CD14-positive monocyte (primary cell): ENCODE data around the gene PFKP. TPM values are rescaled to one million over a fixed set of nuclear protein-coding genes. Genes with fewer than 3 reads are reported as not detected.
A peak's percentile ranks its signal among the peaks of the same experiment; 100 is the strongest.

ENCODE experiments used
- DNase-seq, 3 donors: peaks; one replicate each; pipeline ENCODE4 v3.0.0-alpha.2; 2011 to 2022
- H2AFZ ChIP-seq: 2 replicates; pipeline ENCODE4 v1.6.0; 2012; ENCODE audit warnings: mild to moderate bottlenecking, low read depth, low read length, inconsistent platforms; ENCODE audit not compliant: insufficient read depth, poor library complexity, severe bottlenecking
- H3K27ac ChIP-seq, 2 donors: 1 replicate in 1 of 2; 2 replicates in 1 of 2; pipeline ENCODE4 v1.5.1; 2012 to 2013; ENCODE audit warnings: low read length in 2 of 2, control low read depth in 1 of 2, inconsistent platforms in 1 of 2, low read depth in 1 of 2, mild to moderate bottlenecking in 1 of 2
- H3K27me3 ChIP-seq, 2 donors: one replicate each; pipeline versions ENCODE4 v1.6.0 to v1.6.1; 2011 to 2013; ENCODE audit warnings: low read length in 2 of 2; ENCODE audit not compliant: control insufficient read depth in 2 of 2, insufficient read depth in 2 of 2
- H3K36me3 ChIP-seq, 2 donors: replicated peaks in 1 of 2; 1 replicate in 1 of 2; 2 replicates in 1 of 2; pipeline versions ENCODE4 v1.5.1 to v1.6.1; 2012 to 2013; ENCODE audit warnings: low read length in 2 of 2, control low read depth in 1 of 2, inconsistent platforms in 1 of 2, mild to moderate bottlenecking in 1 of 2; ENCODE audit not compliant: insufficient read depth in 2 of 2, control insufficient read depth in 1 of 2
- H3K4me1 ChIP-seq, 2 donors: 1 replicate in 1 of 2; 2 replicates in 1 of 2; pipeline versions ENCODE4 v1.5.1 to v1.6.1; 2012 to 2013; ENCODE audit warnings: low read length in 2 of 2, control low read depth in 1 of 2, inconsistent platforms in 1 of 2, mild to moderate bottlenecking in 1 of 2, moderate library complexity in 1 of 2; ENCODE audit not compliant: insufficient read depth in 2 of 2, control insufficient read depth in 1 of 2
- H3K4me2 ChIP-seq: replicated peaks from 2 replicates; pipeline ENCODE3; 2012; ENCODE audit warnings: low read length, moderate library complexity, mild to moderate bottlenecking; ENCODE audit not compliant: poor library complexity, severe bottlenecking; ENCODE audit errors: extremely low read depth
- H3K4me3 ChIP-seq, 3 experiments: fragments of 200-600 bp in 1 of 3; sonication (generic) in 1 of 3; replicated peaks in 1 of 3; 1 replicate in 2 of 3; 2 replicates in 1 of 3; pipeline ENCODE4 v1.5.1; 2011 to 2013; ENCODE audit warnings: low read length in 3 of 3, mild to moderate bottlenecking in 3 of 3, control low read depth in 2 of 3, low read depth in 2 of 3, inconsistent platforms in 1 of 3, moderate library complexity in 1 of 3
- H3K79me2 ChIP-seq: 2 replicates; pipeline ENCODE4 v1.6.0; 2012; ENCODE audit warnings: mild to moderate bottlenecking, control low read depth, inconsistent platforms, low read length, moderate library complexity; ENCODE audit not compliant: insufficient read depth
- H3K9ac ChIP-seq: 2 replicates; pipeline ENCODE4 v1.6.0; 2017; ENCODE audit warnings: low read length, mild to moderate bottlenecking; ENCODE audit not compliant: insufficient read depth, poor library complexity, severe bottlenecking
- H3K9me3 ChIP-seq, 2 donors: replicated peaks in 1 of 2; 1 replicate in 1 of 2; 2 replicates in 1 of 2; pipeline versions ENCODE4 v1.5.1 to v1.6.1; 2012 to 2013; ENCODE audit warnings: low read length in 2 of 2, control low read depth in 1 of 2; ENCODE audit not compliant: control insufficient read depth in 1 of 2, insufficient read depth in 1 of 2
- H4K20me1 ChIP-seq: 2 replicates; pipeline ENCODE4 v1.6.0; 2012; ENCODE audit warnings: mild to moderate bottlenecking, low read length, control low read depth, moderate library complexity; ENCODE audit not compliant: insufficient read depth
- H3K27ac Mint-ChIP-seq, 7 donors: one replicate each; pipeline ENCODE4 v1.8.0; 2020; ENCODE audit warnings: mild to moderate bottlenecking in 7 of 7, mixed read lengths in 7 of 7, moderate library complexity in 6 of 7, inconsistent platforms in 2 of 7
- H3K27me3 Mint-ChIP-seq, 3 donors: one replicate each; pipeline ENCODE4 v1.8.0; 2021 to 2022; ENCODE audit warnings: low read depth in 3 of 3, mild to moderate bottlenecking in 3 of 3, mixed read lengths in 3 of 3, moderate library complexity in 3 of 3, inconsistent platforms in 1 of 3
- H3K36me3 Mint-ChIP-seq, 2 donors: one replicate each; pipeline ENCODE4 v1.8.0; 2020; ENCODE audit warnings: mixed read lengths in 2 of 2, inconsistent platforms in 1 of 2, mild to moderate bottlenecking in 1 of 2
- H3K4me1 Mint-ChIP-seq: one replicate; pipeline ENCODE4 v1.8.0; 2020; ENCODE audit warnings: mild to moderate bottlenecking, mixed read lengths
- H3K4me3 Mint-ChIP-seq, 2 donors: one replicate each; pipeline ENCODE4 v1.8.0; 2020; ENCODE audit warnings: mild to moderate bottlenecking in 2 of 2, mixed read lengths in 2 of 2, moderate library complexity in 1 of 2
- H3K9me3 Mint-ChIP-seq, 7 donors: one replicate each; pipeline ENCODE4 v1.8.0; 2020 to 2022; ENCODE audit warnings: mixed read lengths in 7 of 7, mild to moderate bottlenecking in 6 of 7, moderate library complexity in 6 of 7, inconsistent platforms in 2 of 7
- CTCF ChIP-seq: fragments of 200-600 bp; IDR thresholded peaks from one replicate; pipeline ENCODE4 v1.8.0; 2022; ENCODE audit warnings: antibody characterized with exemption, mild to moderate bottlenecking
- WGBS: methylation state at CpG from one replicate; pipeline ENCODE4 v1.1.5; 2013; ENCODE audit warnings: missing lambda C conversion rate; ENCODE audit not compliant: insufficient coverage; 5-methylcytosine and 5-hydroxymethylcytosine counted together
- intact Hi-C, 2 donors: fragments of 100-400 bp; cut with micrococcal nuclease; formaldehyde crosslinking; loops; one replicate each; pipeline versions ENCODE4 v1.15.0 to v1.15.1; 2023
- polyA plus RNA-seq, 3 donors: library from polyadenylated mRNA; depleted of rRNA in 1 of 3; unstranded in 2 of 3; stranded (reverse) in 1 of 3; fragments of 300-500 nt in 2 of 3; fragments of >200 nt in 1 of 3; fragmentation: Illumina TruSeq in 2 of 3; gene quantifications; 1 replicate in 2 of 3; 2 replicates in 1 of 3; pipeline ENCODE4 v1.2.3, GENCODE V29; 2012 to 2021

PFKP gene
- polyA plus RNA-seq, 3 donors = 6.5 to 14.2 (median 8.1) TPM

GRCh38 chr10:3076138-3076537 is 8.8 kb downstream of the PFKP start:
- H3K9me3 ChIP-seq = no peaks in the 10 kb centered on the region
- intact Hi-C loops = no loop called here
- H2AFZ ChIP-seq = no peak overlapping the region
- H3K79me2 ChIP-seq = peaks cover 32% of the 10 kb centered on the region
- TF ChIP-seq CTCF = no peak
- no peaks in the 10 kb centered on the region for H3K4me1 ChIP-seq
- H3K4me3 ChIP-seq = no peak overlapping the region
- 98% methylated on average over 14 of the region's 16 CpGs for whole genome bisulfite sequencing
- peaks cover 2% of the 10 kb centered on the region for H3K4me1 Mint-ChIP-seq
- no peaks in the 10 kb centered on the region for H3K27me3 ChIP-seq
- H3K9me3 Mint-ChIP-seq = peaks cover 0 to 2% (median 0%) of the 10 kb centered on the region in 7 donors
- no peak for DNase-seq
- H3K4me3 Mint-ChIP-seq = peak overlapping the region in 1 of 2 donors; percentile 8
- H3K36me3 ChIP-seq = no peaks in the 10 kb centered on the region
- peaks cover 13 to 23% of the 10 kb centered on the region in 2 donors for H3K36me3 Mint-ChIP-seq
- H3K9ac ChIP-seq = no peak overlapping the region
- no peaks in the 10 kb centered on the region for H4K20me1 ChIP-seq
- H3K27ac ChIP-seq = no peak overlapping the region
- no peak overlapping the region for H3K4me2 ChIP-seq
- peak overlapping the region in 1 of 7 donors; percentile 20 for H3K27ac Mint-ChIP-seq
- peaks cover 0 to 1% (median 0%) of the 10 kb centered on the region in 3 donors for H3K27me3 Mint-ChIP-seq

GRCh38 chr10:3077509-3077908 is 10.2 kb downstream of the PFKP start:
- Histone ChIP-seq H2AFZ (no peak overlapping the region), H3K4me2 (no peak overlapping the region), H3K4me1 (no peaks in the 10 kb centered on the region), H3K9me3 (no peaks in the 10 kb centered on the region), H3K27me3 (no peaks in the 10 kb centered on the region), H3K9ac (no peak overlapping the region), H3K36me3 (peaks cover 0 to 6% of the 10 kb centered on the region in 2 donors), H3K79me2 (peaks cover 25% of the 10 kb centered on the region), H4K20me1 (no peaks in the 10 kb centered on the region), H3K27ac (no peak overlapping the region), H3K4me3 (no peak overlapping the region)
- intact Hi-C loops = no loop called here
- H3K4me3 Mint-ChIP-seq = no peak overlapping the region
- H3K36me3 Mint-ChIP-seq = peaks cover 10 to 19% of the 10 kb centered on the region in 2 donors
- no CpG with 5 or more reads among the region's 5 CpGs for WGBS
- peaks cover 0 to 2% (median 0%) of the 10 kb centered on the region in 7 donors for H3K9me3 Mint-ChIP-seq
- no peak for DNase-seq
- H3K27ac Mint-ChIP-seq = no peak overlapping the region
- TF ChIP-seq CTCF = no peak
- H3K27me3 Mint-ChIP-seq = peaks cover 0 to 1% (median 0%) of the 10 kb centered on the region in 3 donors
- H3K4me1 Mint-ChIP-seq = no peaks in the 10 kb centered on the region
